CD4-positive, alpha-beta T cell treated with Interleukin-6 at 100 ng/mL for 8 hours (primary cell): Measurements from ENCODE around the gene UBXN6.

Experiments used
- DNase-seq: peaks from one replicate; pipeline ENCODE4 v3.0.0-alpha.2; 2020; ENCODE audit warnings: mixed read lengths, low spot score

UBXN6 gene

DNA sequence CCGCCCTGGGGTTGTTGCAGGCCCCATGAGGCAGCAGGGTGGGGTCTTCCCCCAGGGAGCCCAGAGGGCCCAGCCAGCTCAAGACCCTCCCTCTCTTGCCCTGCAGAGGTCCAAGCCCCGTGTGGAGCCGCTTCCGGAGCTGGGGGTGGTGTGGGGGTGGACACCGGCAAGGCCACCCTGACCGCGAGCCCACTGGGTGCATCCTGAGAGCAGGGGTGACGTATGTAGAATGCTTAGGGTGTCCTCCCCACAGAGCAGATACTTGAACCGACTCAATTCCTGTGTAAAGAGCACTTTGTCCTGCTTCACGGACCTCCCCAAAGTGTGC lies 14.8 kb downstream of the UBXN6 start:
- no peak for DNase-seq

- no peak for DNase-seq
Observed at GRCh38 chr19:4441994-4442818, 15.4 kb downstream of the UBXN6 start.

DNA sequence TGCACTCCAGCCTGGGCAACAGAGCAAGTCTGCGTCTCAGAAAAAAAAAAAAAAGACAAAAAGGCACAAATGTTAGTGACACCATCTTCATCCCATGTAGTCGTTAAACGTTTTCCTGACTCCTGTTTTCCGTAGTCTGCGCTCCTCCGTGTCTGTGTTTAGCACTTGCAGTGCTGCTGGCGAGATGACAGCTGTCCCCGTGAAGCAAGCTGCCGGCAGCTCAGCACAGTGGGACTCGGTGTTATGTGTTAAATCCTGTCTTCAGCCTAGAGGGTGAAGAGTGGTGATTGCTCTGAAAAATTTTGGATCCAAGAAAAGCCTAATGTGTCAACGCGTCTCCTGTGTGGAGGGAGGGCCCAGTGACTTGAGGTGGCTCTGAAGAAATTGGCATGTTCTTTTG lies 18.4 kb downstream of the UBXN6 start:
- DNase-seq = no peak

DNA sequence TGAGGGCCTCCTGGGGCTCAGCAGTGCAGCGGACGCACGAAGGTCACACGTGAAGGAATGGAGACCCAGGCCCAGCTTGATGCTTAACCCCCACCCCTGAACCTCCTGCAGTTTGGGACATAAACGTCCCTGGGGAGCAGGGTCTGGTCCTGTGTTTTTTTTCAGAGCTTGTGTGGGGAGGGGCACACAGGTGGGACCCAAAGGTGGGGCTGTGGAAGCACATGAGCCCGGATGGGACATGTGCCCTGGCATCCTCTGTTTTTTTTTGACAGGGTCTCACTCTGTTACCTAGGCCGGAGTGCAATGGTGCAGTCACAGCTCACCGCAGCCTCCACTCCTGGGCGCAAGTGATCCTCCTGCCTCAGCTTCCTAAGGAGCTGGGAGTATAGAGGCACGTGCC lies 20.5 kb downstream of the UBXN6 start:
- no peak for DNase-seq

DNA sequence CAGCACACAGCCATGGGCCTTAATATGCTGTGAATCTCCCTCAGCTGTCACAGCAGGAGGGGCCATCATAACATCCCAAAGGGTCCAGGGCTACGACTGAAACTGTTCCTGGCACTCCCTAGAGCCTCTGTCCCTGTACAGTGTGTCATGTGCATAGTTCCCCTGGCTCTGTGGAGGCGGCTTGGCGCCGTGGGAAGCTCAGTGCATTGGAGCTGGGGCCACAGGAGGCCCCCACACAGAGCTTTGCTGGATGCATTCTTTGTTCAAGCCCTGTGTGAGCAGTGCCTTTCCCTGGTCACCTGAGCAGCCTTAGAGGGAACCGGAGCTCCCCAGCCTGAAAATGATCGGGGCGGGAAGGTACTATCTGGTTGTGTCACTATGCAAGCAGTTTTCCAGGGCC lies 21.4 kb downstream of the UBXN6 start:
- no peak for DNase-seq

DNA sequence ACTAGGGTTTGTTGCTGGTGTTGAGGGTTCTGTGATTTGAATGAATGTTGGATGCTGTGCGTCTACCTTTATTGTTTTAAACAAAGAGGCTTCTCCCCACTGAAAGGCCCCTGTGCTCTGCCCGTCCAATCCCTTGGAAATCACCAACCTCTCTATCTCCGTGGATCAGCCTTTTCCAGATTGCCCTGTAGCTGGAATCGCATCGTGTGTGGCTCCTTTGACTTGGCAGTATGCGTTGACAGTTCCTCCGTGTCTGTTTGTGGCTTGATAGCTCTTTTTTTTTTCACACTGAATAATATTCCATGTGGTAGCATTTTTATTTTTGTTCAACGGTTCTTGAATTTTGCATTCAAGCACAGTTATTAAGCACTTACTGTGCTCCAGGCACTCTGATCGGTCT lies 23.2 kb downstream of the UBXN6 start:
- no peak for DNase-seq

- DNase-seq = no peak
Observed at GRCh38 chr19:4432918-4433506, 24.6 kb downstream of the UBXN6 start.

GRCh38 chr19:4431808-4432674 lies 25.6 kb downstream of the UBXN6 start:
- DNase-seq = no peak

DNA sequence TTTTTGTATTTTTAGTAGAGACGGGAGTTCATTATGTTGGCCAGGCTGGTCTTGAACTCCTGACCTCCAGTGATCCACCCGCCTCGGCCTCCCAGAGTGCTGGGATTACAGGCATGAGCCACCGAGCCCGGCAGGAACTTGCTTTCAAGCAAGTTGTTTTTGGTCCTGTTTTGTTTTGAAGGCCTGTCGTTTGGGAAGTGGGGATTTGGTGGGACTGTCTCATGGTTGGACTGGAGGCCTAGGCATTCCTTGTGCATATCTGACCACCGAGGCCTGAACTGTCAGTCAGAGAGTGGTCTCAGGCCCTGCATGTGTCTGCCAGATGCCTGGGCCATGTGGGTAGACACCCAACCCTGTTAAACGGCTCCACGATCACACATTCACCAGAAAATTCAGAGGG lies 26.3 kb downstream of the UBXN6 start:
- DNase-seq = no peak

DNA sequence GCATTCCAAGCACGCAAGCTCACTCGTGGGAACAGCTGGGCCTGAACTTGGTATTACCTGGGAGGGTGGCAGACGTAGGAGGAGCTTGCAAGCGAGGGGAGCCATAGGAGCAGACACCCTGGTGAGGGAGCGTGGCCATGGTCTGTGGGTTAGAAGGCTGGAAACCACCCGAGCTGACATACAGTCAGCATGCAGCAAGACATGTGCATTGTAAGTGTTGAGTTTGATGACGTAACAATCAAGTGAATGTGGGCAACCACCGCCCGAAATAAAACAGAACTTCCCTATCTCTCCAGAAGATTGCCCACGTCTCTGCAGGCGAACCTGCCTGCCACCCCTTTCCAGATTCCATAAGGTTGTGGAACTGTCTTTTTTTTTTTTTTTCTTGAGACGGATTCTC lies 26.8 kb downstream of the UBXN6 start:
- no peak for DNase-seq

GRCh38 chr19:4429771-4430171 lies 27.8 kb downstream of the UBXN6 start:
- DNase-seq = no peak

DNA sequence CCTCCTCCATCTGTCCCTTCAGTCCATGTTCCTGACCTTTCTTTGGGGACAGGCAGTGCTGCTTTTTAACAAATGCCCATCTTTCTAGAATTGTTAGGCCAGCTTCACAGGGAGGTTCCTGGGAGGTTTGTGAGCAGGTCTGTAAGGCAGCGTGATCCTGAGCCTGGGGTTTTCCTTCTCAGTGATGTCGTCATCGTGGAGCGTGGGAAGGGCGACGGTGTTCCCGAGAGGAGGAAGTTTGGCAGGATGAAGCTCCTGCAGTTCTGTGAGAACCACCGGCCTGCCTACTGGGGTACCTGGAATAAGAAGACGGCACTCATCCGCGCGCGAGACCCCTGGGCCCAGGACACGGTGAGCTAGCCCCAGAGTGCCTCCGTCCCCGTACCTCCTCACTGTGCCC lies 28.3 kb downstream of the UBXN6 start:
- DNase-seq = no peak

DNA sequence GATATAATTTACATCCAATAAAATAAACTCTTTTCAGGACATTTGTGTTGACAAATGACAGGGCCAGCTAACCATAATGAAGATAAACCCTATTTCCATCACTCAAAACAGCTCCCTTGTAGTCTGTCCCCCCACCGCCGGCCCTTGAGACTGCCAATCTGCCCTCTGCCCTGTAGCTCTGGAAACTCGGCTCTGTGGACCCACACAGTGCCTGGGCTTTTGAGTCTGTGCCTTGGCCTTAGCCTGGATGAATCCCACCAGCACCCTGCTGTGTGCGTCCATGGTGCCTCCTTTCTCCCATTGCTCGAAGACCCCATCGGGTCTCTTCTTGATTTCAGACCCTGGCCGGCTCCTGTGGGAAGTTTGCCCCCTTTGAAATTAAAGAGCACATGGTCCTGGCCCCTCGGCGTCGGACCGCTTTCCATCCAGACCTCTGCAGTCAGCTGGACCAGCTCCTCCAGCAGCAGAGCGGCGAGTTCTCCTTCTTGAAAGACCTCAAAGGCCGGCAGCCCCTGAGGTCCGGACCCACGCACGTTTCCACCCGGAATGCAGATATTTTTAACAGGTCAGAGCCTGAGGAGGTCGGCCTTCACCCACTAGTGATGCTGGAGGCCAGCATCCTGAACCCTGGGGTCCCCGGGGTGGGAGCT lies 29.1 kb downstream of the UBXN6 start:
- no peak for DNase-seq

DNA sequence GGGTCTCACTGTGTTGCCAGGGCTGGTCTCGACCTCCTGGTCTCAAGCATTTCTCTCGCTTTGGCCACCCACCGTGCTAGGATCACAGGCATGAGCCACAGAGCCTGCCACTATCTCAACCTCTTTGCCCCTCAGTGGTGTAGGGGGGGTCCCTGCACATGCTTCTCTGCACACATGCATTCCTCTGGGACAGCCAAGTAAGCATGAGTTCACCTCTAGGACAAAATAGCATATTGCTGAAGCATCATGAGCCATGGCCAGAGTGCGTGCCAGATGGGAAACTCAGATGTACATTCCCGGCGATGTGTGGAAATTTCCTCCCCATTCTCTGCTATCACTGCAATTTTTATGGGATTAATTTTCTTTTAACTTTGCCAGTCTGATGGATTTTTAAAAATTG lies 32.1 kb downstream of the UBXN6 start:
- no peak for DNase-seq

DNA sequence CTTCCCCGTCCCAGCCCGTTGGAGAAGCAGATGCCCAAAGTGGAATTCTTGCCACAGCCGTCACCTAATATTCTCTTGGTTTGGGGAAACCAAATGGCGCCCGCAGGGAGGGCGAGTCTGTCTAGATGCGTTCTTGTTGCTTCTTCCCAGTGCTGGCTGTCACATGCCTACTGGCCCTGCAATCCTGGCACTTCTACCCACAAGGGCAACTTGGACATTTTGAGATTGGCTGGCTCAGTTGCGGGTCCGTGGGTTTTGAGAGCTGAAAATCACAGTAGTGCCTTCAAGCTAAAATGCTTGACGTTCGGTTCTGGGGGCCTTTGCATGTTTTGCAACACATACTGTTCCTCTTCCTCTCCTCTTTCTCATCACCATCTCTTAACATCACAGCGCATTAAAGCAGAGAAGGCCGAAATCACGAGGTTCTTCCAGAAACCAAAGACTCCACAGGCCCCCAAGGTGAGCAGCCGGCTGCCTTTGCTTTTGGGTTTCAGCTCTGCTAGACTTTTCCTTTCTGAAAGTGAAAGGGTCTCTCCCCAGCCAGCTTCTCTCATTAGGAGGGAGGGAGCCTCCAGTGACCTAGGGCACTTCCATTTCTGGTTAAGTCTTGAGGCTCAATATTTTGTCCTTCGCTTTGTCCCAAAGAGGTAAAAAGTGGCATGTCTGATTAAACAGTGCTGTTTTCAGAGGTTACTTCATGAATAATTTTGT lies 34.0 kb downstream of the UBXN6 start:
- DNase-seq = no peak

DNA sequence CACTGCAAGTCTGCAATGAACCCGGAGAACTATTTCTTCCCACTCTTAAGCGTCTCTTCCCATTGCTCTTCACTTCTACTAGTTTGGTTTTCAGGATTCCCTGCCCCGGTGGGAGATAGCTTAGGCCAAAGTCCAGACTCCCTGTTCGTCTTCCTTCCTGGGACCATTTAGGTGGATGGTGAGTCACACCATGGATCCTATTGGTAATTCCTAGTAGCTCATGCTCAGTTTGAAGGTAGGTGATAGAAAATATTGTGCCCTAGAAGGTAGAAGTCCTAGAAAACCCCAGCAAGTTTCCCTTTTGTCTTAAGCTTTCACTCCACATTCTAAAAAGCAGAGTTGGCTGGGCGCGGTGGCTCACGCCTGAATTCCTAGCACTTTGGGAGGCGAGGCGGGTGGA lies 41.3 kb downstream of the UBXN6 start:
- no peak for DNase-seq

GRCh38 chr19:4415352-4415751 lies 42.2 kb downstream of the UBXN6 start:
- DNase-seq = no peak

DNA sequence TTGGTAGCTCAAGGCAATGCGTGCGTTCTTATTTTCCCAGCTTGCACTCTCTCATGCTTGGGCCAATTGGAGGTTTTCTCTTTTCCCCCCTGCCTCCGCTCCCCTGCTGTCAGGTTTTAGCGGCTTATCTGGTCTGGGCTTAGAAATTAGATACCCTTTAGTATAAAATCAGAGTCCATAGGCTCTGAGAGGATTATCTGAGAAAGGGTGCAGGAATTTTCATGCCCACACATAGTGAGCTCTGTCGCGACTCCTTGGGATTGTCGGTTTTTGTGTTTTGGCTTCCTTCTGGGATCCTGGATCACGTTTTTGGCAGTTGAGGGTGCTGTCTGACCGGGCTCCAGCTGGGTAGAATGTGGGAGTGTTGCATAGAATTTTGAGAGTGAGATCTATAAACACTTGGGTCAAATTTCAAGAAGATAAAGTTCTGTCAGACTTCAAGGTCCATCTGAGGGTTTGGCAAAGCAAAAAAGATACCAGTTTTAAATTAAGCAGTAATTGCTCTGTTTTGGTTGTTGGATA lies 42.7 kb downstream of the UBXN6 start:
- DNase-seq = no peak

- DNase-seq = no peak
Observed at GRCh38 chr19:4414144-4414799, 43.3 kb downstream of the UBXN6 start.

- DNase-seq = no peak
Observed at GRCh38 chr19:4413588-4413987, 44.0 kb downstream of the UBXN6 start.
